ENCODE results near the gene FAM53B.
A peak's percentile ranks its signal among the peaks of the same experiment; 100 is the strongest.
"Not testable (repeated sequence)": the region's sequence is repeated elsewhere in the genome, so short reads cannot be mapped to it uniquely, and the experiment has no call there.

The FAM53B gene

DNA sequence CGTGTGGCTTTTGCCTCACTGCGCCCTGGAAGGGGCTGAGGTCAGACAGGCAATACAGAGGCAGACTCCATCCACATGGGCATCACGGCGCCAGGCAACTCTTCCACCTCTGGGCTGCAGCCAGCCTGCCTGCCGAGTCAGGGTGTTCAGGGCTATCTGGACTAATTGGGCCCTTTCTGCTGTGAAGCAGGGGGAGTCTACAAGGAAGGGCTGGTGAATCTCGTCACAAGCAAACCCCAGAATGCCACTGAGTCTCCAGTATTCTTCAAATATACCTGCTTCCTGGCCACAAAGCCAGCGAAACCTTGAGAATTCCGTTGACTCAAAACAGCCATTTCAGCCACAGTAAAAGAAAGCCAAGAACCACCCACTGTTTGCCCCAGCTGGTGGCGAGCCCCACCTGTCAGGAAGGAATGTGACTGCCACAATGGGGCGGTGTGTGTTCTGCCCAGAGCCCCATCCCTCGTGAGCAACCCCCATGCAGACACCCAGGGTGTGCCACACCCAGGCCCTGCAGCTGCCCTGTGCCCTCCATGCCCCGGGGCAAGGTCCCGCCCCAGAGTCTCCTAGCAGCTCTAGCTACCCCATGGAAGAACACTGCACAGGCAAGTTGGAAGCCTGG, 117.3 kb downstream of the FAM53B start:
- no peak for DNase-seq

DNA sequence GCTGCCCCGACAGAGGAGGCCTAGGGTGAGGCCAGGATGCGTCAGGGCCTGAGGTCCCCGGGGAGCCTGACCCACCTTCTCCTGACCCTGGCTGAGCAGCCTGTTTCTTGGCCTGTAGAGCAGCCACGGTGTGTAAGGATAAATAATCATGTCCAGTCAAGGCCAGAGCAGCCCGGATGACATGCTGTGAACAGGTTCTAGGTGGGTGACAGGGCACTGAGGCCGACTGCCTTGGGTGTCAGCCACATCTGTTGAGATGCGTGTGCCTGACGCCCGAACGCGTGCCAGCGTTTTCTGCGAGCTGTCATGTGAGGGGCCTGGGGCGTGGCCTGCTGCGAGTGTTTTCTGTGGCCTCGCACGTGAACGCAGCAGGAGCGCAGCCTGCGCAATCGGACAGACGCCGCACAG, 118.3 kb downstream of the FAM53B start:
- no peak for DNase-seq

DNA sequence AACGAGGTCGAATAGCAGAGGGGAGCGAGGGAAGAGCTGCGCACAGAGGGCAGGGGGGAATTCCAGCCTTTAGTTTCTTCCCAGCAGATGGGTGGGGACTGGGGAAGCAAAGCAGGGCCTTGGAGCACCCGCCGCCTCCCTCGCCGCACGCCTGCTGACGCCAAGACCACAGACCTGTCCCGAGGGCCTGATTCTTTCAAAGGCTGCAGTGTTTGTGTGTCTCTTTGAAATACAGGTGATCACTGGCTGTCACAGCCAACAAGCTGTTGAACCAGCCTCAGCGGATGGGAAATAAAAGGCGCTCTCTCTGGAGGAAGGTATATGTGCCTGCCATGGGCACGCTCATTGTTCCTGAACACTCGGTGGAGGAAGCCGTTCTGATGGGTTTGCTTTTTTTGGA, 119.3 kb downstream of the FAM53B start:
- no peak for DNase-seq

DNA sequence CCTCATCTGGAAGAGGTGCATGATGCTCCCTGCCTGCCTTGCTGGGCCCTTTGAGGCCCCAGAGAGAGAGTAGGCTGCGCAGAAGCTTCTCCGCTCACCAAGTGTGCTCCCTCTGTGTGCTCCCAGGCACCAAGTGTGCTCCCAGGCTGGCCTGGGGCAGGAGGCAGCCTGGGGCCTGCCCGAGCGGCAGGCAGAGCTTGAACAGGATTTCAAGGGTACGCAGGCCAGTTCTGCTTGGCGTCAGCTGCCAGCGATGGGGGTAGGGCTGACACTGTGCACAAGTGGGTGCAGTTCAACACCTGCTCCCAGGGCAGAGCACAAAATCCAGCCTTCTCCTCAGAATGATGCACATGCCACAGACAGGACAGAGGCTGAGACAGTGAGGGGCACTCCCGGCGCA, 119.7 kb downstream of the FAM53B start:
- DNase-seq: peak; percentile 7

DNA sequence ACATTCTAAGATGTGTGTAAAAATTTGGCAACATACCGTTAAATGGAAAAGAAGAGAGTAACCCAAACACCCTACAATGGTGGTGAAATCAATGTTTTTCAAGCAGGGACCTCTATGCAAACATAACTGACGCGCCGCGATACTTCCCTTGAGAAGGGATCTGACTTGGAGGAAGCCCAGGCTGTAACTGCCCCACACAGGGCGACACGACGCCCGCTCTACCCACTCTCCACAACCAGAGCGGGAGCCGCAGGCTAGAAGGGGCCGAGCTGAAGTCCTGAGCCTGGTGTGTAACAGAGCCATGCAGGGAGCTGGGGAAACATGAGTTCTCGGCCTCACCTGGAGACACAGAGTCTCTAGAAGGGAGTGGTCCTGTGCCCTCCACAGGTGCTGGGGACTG, 120.2 kb downstream of the FAM53B start:
- DNase-seq: no peak

DNA sequence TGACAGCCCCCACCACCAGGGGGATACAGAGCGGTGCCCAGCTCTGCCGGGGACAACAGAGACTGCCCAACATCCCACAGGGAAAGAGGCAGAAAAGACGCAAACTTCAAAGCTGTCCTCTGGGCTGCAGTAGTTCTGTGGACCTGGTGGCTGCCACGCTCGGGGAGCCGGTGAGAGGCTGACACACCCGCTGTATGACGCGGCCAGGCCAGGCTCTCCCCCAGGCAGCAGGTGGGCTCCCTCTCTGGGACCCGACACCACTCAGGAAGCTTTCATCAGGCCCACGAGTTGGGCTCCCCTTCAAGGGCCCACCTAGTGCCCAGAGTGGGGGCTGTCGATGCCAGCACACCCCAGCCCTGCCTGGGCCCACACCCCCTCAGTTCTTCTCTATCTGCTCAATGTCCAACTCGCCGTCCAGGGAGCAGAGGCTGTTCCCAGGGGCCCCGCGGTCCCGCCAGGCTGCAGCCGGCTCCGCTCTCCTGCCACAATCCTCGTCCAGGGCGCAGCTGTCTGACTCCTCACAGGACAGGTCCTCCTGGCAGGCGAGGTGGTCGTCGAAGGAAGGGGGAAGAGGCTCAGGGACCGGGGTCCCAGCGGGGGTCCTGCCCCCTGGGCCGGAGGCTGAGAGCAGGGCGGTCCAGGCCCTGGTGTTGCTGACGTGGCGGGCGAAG, 121.2 kb downstream of the FAM53B start:
- no peak for DNase-seq

DNA sequence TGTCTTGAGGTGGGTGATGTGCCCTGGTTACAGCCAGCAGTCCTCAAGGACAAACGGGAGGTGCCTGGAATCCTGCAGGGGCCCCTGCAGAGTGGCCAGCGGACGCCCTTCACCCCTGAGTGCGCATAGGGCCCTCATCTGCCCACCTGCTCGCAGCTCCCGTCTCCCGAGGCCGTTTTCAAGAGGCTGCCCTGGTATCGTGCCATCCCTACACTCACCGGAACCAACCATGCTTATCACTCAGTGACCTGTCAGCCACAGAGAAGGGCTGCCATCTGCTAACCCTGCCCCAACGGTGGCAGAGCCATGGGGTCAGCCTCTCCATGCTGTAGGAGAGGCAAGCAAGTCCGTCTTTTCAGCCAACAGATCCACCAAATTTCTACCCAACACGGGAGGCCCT, 122.0 kb downstream of the FAM53B start:
- DNase-seq: no peak

DNA sequence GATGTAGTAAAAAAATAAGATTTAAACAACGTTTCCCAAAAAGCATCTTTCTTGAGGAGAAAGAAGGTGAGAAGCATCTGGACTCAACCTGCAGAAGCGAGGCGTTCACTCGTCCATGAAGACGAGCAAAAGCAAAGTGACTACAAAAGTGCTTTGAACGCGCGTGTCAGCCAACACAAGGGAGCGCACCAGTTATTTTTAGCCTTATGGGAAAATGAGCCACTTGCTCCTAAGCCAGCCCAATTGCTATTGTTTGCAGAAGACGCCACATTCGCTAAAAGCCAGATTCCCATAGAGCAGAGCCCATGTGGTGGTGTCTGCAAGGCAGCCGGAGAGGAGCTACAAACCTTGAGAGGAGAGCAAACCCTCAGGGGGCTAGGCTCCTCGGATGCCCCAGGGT, 122.5 kb downstream of the FAM53B start:
- peak; percentile 17 for DNase-seq

DNA sequence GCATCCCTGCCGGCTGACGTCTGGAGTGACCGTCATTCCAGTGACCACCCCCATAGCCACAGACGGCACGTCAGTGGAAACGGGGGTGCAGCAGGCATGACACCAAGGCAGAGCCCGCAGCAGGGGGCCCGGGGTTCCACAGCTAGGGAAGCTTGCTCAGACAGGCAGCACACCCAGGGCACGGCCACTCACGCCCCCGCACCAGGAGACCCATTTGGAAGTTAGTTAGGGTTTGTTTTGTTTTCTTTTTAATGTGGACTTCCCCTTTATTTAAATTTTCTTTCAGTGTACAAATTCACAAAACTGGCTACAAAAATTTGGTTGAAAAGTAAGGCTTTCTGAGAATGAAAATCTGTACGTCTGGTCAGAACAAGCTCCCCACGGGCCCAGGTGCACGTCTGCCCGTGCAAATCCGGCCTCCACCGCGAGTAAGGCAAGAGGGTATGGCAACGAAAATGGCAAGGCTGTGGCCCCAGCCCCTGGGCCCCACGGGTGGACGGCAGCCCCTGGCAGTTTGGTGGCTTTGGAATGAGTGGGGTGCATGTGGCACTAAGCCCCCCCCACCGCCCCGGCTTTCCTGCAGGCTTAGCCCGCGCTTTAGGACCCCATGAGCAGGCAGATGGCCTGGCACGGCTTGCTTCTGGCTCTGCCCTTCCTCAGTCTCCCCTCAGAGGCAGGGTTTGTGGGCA, 124.2 kb downstream of the FAM53B start:
- no peak for DNase-seq

DNA sequence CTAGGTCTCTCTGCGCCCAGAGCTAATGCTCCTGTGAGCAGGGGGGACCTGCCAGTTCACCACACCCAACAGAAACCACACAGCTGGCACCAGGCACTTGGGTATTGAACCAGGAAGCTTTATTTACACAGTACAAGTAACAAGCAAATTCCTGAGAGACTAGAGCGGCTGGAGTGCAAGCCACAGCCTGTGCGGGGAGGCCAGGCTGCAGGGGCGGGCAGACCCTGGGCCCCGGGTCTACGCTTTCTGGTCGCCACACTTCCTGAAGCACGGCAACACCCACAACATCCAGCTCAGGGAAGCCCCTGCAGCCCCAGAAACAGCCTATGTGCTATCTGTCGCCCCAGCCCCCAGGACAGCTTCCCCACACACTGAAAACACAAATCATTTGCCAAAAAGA, 125.0 kb downstream of the FAM53B start:
- no peak for DNase-seq

DNA sequence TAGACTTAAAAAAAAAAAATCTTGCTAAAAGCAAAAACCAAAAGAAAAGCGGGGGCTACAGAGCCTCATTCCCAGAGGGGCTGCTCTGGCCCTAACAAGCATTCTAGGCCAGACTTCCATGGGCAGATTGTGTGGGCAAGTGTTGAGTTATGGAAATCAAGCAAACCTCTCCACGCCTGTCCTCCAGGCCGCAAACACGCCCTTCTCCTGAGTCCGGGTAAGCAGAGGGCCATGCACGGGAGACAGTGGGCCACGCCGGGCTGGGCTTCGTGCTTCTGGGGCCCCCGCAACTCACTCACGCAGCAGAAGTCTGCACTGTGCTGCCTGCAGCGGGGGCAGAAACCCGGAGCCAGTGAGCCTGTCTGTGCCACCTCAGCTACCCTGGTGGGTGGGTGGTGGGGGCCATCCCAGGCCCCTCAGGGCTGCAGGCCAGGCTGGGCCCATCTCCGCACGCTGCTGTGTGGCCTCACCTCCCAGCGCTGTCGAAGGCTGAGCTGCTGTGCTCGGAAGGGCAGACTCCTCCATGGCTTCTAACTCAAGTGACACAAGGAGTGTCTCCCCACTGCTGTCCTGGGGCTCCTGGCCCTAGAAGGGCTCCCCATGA, 125.6 kb downstream of the FAM53B start:
- DNase-seq: no peak

DNA sequence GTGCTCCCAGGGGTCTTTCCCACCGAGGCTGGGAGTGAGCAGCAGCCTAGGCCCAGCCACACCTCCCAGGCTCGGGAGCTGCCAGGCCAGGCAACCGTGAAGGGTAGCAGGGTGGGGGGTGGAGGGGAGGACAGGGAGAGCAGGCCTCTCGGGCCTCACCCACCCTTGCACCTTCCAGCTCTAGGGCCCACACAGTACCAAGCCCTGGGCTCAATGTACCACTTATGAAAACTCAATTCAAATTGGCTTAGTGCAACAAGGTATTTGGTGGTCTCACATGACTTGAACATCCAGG, 127.4 kb downstream of the FAM53B start:
- DNase-seq: no peak

DNA sequence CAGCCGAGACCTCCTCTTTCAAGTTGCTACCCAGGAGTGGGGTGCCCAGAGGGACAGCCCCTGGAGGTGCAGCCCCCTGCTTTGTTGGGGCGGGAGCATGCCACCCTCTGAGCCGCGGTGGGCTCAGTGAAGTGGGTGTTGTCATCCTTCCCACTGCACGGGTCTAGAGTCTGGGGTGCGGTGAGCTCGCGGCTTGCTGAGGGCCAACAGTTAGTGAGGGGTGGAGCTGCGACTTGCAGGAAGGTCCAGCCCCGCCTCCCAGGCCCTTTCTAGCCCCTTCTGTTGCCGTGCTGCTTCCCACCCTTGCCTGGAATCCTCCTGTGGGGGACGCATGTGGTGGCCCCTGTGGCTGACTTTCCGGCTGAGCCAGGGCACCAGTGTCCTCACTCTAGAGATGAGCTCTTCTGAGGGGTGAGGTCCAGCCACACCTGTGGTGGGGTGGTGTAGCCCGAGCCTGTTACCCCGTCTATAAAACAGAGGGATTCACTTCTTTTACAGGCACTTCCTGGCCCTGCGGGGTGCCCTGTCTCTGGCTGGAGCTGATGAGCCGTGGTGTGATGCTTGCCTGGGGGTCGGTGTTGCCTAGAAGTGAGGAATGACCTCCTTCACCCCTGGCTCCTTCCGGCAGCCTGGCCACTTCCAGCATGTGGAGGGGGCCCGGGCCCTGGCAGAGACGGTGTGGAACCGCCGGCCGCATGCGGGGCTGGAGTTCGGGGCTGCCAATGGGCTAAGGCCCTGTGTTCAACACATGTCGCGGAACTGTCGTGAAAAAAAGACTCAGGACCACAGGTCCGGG, 127.9 kb downstream of the FAM53B start:
- no peak for DNase-seq

DNA sequence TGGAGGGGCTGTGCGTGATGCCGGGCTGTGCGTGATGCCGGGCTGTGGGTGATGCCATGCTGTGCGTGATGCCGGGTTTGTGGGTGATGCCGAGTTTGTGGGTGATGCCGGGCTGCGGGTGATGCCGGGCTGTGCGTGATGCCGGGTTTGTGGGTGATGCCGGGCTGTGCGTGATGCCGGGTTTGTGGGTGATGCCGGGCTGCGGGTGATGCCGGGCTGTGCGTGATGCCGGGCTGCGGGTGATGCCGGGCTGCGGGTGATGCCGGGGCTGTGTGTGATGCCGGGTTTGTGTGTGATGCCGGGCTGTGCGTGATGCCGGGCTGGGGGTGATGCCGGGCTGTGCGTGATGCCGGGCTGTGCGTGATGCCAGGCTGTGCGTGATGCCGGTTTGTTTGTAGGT, 128.9 kb downstream of the FAM53B start:
- DNase-seq: no peak

DNA sequence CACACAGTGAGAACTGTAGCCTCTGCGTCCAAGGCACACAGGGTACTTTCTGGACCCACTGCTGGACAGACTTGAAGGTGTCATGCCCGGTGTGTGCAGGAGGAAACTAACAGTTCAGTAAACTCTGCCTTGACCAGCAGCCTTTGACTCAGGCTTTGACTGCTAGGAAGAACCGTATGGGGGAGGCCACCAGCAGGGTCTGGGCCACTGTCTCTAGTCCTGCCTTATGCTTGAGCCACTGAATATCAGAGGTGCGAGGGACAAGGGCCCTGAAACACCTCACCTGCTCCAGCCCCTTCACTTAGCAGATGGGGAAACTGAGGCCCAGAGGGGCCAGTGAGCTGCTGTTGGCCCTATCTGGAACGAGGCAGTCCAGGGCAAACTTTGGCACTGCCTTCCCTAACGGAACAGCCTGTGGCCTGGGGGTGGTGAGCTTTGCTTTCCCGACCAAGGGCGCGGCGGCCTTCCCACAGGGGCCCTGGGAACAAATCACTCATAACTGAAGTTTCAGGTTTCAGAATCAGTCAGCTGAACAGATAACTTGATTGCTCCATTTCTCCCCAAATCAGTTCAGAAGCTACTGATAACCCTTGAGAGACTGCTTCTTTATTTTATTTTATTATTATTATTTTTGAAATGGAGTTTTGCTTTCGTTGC, 130.0 kb downstream of the FAM53B start:
- DNase-seq: no peak

DNA sequence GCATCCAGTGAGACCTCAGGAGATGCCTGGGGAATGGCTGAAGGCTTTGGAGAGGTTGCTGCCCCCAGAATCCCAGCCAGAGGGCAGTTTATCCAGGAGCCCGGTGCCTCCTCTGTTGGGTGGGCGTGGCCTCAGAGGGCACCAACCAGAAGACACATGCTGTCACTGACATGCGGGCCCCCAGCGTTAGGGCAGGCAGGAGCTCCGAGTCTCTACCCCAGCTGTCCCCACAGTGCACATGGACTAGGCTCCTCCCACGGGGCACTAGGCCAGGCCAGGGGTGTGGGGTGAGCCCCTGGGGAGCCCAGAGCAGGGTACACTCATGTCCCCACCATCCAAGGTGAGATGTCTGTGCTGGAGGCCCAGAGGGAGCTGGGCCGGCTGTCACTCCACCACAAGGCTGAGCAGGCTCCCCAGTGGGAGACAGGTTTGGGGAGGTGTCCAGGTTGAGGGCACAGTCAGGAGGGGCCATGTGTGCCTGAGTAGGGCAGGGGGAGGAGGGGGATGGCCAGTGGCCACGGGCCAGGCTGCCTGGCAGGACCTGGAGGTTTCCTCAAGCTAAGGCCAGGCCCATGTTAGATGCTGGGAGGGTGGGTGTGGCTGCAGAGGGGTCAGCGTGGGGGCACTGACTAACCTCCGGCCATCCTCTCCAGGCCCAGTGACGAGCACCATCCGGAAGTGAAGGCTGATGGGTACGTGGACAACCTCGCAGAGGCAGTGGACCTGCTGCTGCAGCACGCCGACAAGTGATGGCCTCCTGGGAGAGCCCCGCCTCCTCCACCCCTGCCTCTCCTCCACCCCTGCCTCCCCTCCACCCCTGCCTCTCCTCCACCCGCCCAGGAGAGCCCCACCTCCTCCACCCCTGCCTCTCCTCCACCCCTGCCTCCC, 131.3 kb downstream of the FAM53B start:
- DNase-seq: no peak

DNA sequence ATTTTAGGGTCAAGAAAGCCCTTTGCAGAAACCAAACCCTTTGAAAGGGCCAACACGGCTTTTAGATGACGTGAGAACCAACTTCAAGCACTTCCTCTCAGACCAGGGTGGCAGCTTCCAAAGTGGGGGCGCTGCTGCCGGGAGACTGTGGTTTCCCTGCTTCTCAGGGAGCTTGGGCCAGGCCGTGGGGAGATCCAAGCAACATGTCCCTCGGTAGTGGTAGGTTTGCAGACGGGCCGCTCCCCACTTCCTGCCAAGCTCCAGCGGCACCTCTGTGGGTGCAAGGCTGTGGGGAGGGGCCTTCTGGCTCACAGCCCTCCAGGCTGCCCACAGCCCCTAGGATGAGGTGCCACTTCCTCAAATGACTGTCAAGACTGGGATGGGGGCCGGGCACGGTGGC, 132.4 kb downstream of the FAM53B start:
- DNase-seq: no peak

DNA sequence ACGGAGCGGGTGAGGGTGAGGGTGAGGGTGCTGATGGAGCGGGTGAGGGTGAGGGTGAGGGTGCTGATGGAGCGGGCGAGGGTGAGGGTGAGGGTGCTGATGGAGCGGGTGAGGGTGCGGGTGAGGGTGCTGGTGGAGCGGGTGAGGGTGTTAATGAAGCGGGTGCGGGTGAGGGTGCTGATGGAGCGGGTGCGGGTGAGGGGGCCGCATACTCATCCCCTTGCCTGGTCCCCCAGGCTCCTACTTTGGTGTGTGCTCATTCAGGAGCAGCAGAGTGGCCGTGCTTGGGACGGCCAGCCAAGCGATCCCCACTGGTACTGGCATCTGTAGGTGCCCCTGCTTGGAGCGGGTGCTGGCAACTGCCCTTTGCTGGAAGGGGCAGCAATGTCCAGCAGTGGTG, 133.3 kb downstream of the FAM53B start:
- DNase-seq: not testable (repeated sequence)

DNA sequence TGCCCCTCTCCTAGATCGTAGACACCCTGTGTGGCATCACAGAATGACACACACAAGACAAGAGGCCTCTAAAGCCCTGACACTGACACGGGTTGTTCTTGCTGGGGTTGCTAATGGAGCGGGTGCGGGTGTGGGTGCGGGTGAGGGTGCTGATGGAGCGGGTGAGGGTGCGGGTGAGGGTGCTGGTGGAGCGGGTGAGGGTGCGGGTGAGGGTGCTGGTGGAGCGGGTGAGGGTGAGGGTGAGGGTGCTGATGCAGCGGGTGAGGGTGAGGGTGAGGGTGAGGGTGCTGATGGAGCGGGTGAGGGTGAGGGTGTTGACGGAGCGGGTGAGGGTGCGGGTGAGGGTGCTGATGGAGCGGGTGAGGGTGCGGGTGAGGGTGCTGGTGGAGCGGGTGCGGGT, 134.0 kb downstream of the FAM53B start:
- DNase-seq: not testable (repeated sequence)

DNA sequence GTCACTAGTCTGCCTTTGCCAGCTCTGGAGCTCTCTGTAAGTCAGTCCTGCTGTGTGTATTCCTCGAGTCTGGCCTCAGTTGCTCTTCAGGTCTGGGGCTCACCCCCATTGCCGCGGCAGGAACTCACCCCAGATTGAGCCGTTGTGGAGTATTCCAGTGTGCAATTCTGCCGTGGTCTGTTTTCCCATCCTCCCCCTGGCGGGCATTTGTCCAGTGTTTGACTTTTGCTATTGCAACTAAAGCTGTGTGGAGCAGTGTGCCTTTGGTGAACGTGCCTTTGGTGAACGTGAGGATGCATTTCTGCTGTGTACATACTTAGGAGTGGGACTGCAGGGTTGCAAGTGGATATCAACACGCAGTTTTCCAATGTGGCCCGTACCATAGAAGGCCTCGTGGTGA, 134.5 kb downstream of the FAM53B start:
- no peak for DNase-seq

DNA sequence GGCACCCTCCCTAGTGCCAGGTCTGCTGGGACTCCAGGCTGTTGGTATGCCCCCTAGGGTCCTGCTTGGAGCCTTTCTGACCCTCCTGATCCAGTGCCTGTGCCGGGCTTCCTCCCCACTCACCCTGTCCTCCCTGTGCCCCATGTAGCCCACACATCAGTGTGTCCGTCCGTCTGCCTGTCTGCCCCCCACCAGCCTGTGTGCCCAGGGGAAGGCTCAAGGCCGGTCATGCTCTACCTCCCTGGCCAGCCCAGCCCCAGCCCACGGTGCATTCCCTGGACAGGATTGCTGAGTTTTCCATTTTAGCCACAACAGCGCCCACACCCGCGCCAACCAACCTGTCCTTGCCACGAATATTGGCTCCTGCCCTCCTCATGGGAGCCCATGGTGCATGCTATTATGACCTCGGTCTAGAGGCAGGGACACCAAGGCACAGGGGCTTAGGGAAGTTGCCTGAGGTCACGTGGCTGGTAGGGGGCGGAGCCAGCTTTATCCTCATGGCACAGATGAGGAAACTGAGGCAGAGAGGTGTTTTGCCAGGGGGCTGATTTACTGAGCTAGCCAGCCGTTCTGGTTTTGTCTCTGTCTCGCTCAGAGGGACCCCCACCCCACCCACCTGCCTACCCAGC, 136.0 kb downstream of the FAM53B start:
- DNase-seq: no peak
